ENCODE results near the gene POC1A. TPM values are rescaled to one million over a fixed set of nuclear protein-coding genes. Genes with fewer than 3 reads are reported as not detected.
A peak's percentile ranks its signal among the peaks of the same experiment; 100 is the strongest.

Gene POC1A
- total and polyA plus RNA-seq, 2 of the 8 experiments (the other 6 are each of a cell fraction or from before 2014, with no cell fraction given) = 35.7 to 39.2 TPM

DNA sequence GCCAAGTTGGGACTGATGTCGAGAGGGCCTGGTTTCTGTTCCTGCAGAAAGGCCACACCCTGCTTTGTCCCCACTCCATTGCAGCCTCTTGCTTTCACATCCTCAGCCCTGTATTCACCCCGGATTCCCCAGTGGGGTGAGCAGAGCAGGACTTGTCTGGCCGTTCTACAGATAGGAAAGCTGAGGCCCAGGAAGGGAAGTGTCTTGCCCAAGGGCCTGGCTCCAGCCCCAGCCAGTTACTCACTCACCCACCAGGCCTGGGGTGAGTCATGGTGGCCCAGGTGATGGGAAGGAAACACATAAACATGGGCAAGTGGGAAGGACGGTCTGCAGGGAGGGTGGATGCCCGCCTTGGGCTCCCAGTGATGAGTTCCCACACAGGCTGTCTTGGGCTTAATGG, 91.7 kb downstream of the POC1A start:
- no peak overlapping the region for H4K91ac ChIP-seq (replicated peaks; ENCODE audit: insufficient read length, low read length)
- no peaks in the 10 kb centered on the region for H3K36me3 ChIP-seq (ENCODE audit: control insufficient read depth in 2 of 4, insufficient read depth in 4 of 4, low read length in 3 of 4)
- H3K79me2 ChIP-seq (ENCODE audit: control insufficient read depth in 1 of 2, insufficient read depth in 2 of 2, low read length in 2 of 2) = no peaks in the 10 kb centered on the region
- H4K5ac ChIP-seq (ENCODE audit: insufficient read length, low read depth, low read length) = no peak overlapping the region
- no peak for DNase-seq (ENCODE audit: low read depth in 1 of 2, low spot score in 2 of 2)
- H3K23ac ChIP-seq (ENCODE audit: insufficient read length) = no peak overlapping the region
- H3K18ac ChIP-seq (ENCODE audit: extremely low read depth, low read length) = no peak overlapping the region
- 77% methylated on average over 5 of the region's 5 CpGs; no CpG with 5 or more reads in 1 of the 2 experiments for WGBS, 2 experiments (ENCODE audit: extremely low coverage in 1 of 2, insufficient coverage in 1 of 2, insufficient read length in 1 of 2, insufficient replicate concordance in 2 of 2, low coverage in 1 of 2, low lambda C conversion rate in 2 of 2, missing lambda C conversion rate in 1 of 2)
- FAIRE-seq = no peak
- H2BK120ac ChIP-seq (replicated peaks; ENCODE audit: low read depth, low read length) = no peak overlapping the region
- no peak overlapping the region for H2BK20ac ChIP-seq (ENCODE audit: low read length)
- H3K9ac ChIP-seq (replicated peaks in 1 of 4; ENCODE audit: extremely low read depth in 1 of 4, low read depth in 3 of 4, low read length in 3 of 4) = no peak overlapping the region
- H3K23me2 ChIP-seq (ENCODE audit: low read depth, low read length) = peaks cover 3% of the 10 kb centered on the region; the same call in 1 of the 2 replicates
- no peak overlapping the region for H4K8ac ChIP-seq (ENCODE audit: extremely low read depth, insufficient read depth, low read length)
- POLR2A ChIA-PET (ENCODE audit: partially characterized antibody) = no interaction called here
- H3K4ac ChIP-seq (replicated peaks; ENCODE audit: insufficient read length, low read depth, low read length) = no peak overlapping the region
- peaks cover 0 to 7% (median 5%) of the 10 kb centered on the region in 4 experiments; a peak in 6 of 7 replicates for H3K4me1 ChIP-seq (replicated peaks in 1 of 4; ENCODE audit: control insufficient read depth in 3 of 4, insufficient read depth in 4 of 4, low read length in 3 of 4)
- H3K27me3 ChIP-seq (replicated peaks in 1 of 4; ENCODE audit: control insufficient read depth in 3 of 4, extremely low read depth in 1 of 4, insufficient read depth in 3 of 4, low read length in 3 of 4) = peaks cover 0 to 14% (median 7%) of the 10 kb centered on the region in 4 experiments; a peak in 4 of 7 replicates
- CTCF ChIA-PET (ENCODE audit: partially characterized antibody) = interaction anchor here (1.0 to 33.0 kb wide), 10 partner anchors 9 to 288 kb away, joined by 3 to 984 read pairs (median 3); no protein-coding TSS in a partner anchor
- H3K27ac ChIP-seq (ENCODE audit: low read depth, low read length) = no peak overlapping the region
- H2BK12ac ChIP-seq (ENCODE audit: low read depth, low read length) = 0 out of 2 replicates have a peak overlapping the region, but pooled peaks have one; percentile 9
- H2BK15ac ChIP-seq (ENCODE audit: low read length) = no peak overlapping the region
- H3K14ac ChIP-seq (ENCODE audit: insufficient read length) = no peak overlapping the region
- no peak overlapping the region for H2AK5ac ChIP-seq (ENCODE audit: low read depth, low read length)
- TF ChIP-seq, protein P1, sequence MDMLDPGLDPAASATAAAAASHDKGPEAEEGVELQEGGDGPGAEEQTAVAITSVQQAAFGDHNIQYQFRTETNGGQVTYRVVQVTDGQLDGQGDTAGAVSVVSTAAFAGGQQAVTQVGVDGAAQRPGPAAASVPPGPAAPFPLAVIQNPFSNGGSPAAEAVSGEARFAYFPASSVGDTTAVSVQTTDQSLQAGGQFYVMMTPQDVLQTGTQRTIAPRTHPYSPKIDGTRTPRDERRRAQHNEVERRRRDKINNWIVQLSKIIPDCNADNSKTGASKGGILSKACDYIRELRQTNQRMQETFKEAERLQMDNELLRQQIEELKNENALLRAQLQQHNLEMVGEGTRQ (IDR thresholded peaks at IDR 0.05; ENCODE audit: low read length) = no peak
- TF ChIP-seq CTBP2 (IDR thresholded peaks at IDR 0.05; ENCODE audit: borderline replicate concordance, insufficient read depth, insufficient read length, low read length) = no peak
- no peak for TF ChIP-seq BACH1 (IDR thresholded peaks at IDR 0.05; ENCODE audit: low read length)
- no peak for TF ChIP-seq ASH2L (IDR thresholded peaks at IDR 0.05; ENCODE audit: low read length)
- TF ChIP-seq POLR2AphosphoS5 (IDR thresholded peaks at IDR 0.05; ENCODE audit: low read depth, low read length) = no peak
- TF ChIP-seq TAF1 (IDR thresholded peaks at IDR 0.05; ENCODE audit: low read depth, low read length) = no peak
- TF ChIP-seq SIN3A (conservative IDR thresholded peaks at IDR 0.05 in 1 of 2, IDR thresholded peaks at IDR 0.05 in 1 of 2; ENCODE audit: low read depth in 1 of 2, low read length in 2 of 2) = no peak
- TF ChIP-seq YY1 (IDR thresholded peaks at IDR 0.05; ENCODE audit: low read depth, low read length) = no peak
- TF ChIP-seq FOSL1 (IDR thresholded peaks at IDR 0.05; ENCODE audit: insufficient read depth, low read depth, low read length) = no peak
- TF ChIP-seq SIRT6 (IDR thresholded peaks at IDR 0.05; ENCODE audit: low read length) = no peak
- TF ChIP-seq SP4 (IDR thresholded peaks at IDR 0.05; ENCODE audit: low read length) = no peak
- H3K4me3 ChIP-seq (ENCODE audit: extremely low read depth in 1 of 4, insufficient read depth in 2 of 4, low read depth in 3 of 4, low read length in 4 of 4) = no peak overlapping the region
- H2AFZ ChIP-seq (ENCODE audit: low read length) = no peak overlapping the region
- H3K4me2 ChIP-seq (ENCODE audit: insufficient read depth in 1 of 2, low read depth in 2 of 2, low read length in 2 of 2) = no peak overlapping the region
- no peak overlapping the region for H3K56ac ChIP-seq (replicated peaks; ENCODE audit: insufficient read length, low read depth, low read length)
- no peaks in the 10 kb centered on the region for H3K79me1 ChIP-seq (ENCODE audit: low read depth, low read length)
- no peak overlapping the region for H2BK5ac ChIP-seq (ENCODE audit: low read depth, low read length)
- peaks cover 0 to 2% of the 10 kb centered on the region in 2 experiments for H4K20me1 ChIP-seq (replicated peaks in 1 of 2; ENCODE audit: control insufficient read depth in 1 of 2, insufficient read depth in 2 of 2, low read length in 2 of 2)
- H3K9me3 ChIP-seq (ENCODE audit: insufficient read depth in 2 of 2, low read depth in 1 of 2, low read length in 1 of 2) = no peaks in the 10 kb centered on the region

Measured in H1 (cell line).